Thyroid gland (tissue), 4 donors: Measurements from ENCODE around the gene KRT73.

Source experiments
- CTCF ChIP-seq, 6 experiments: fragments of 200-600 bp in 3 of 6; fragments of 450-650 bp in 3 of 6; sonication (generic) in 3 of 6; IDR thresholded peaks; one replicate each; pipeline ENCODE4 v1.5.1; 2016 to 2019; ENCODE audit warnings: antibody characterized with exemption in 6 of 6, mild to moderate bottlenecking in 2 of 6, inconsistent platforms in 1 of 6, moderate library complexity in 1 of 6
- POLR2A ChIP-seq, 2 donors: fragments of 450-650 bp; IDR thresholded peaks; one replicate each; pipeline ENCODE4 v1.6.1; 2017; ENCODE audit warnings: antibody characterized with exemption in 2 of 2, mild to moderate bottlenecking in 2 of 2, moderate library complexity in 1 of 2

GRCh38 chr12:52655251-52655650, 36.9 kb upstream of the KRT73 start:
- TF ChIP-seq CTCF (IDR thresholded peaks at IDR 0.05) (no peak), POLR2A (IDR thresholded peaks at IDR 0.05) (no peak)
